HG03520 (cell line): ENCODE results near the gene CIZ1.

Source experiments
- ATAC-seq: cut with Tn5 transposase; IDR thresholded peaks from one replicate; pipeline ENCODE4 v1.9.1; 2021; ENCODE audit warnings: mild to moderate bottlenecking, moderate library complexity; ENCODE audit not compliant: unreplicated experiment

The CIZ1 gene

GRCh38 chr9:128213746-128214497 is 22.6 kb upstream of the CIZ1 start:
- ATAC-seq, result no peak

- no peak for ATAC-seq
These were observed 20.6 kb upstream of the CIZ1 start for GRCh38 chr9:128211981-128212281.

GRCh38 chr9:128211186-128211980 is 20.0 kb upstream of the CIZ1 start:
- ATAC-seq, result no peak

GRCh38 chr9:128208946-128209669 is 17.7 kb upstream of the CIZ1 start:
- ATAC-seq, result no peak

- no peak for ATAC-seq
These were observed 17.0 kb upstream of the CIZ1 start for GRCh38 chr9:128208386-128208785.

- no peak for ATAC-seq
These were observed 15.8 kb upstream of the CIZ1 start for GRCh38 chr9:128206916-128207910.

GRCh38 chr9:128206484-128206883 is 15.1 kb upstream of the CIZ1 start:
- ATAC-seq, result no peak

- no peak for ATAC-seq
These were observed 14.0 kb upstream of the CIZ1 start for GRCh38 chr9:128205296-128205944.

GRCh38 chr9:128204858-128205257 is 13.5 kb upstream of the CIZ1 start:
- ATAC-seq, result no peak

- no peak for ATAC-seq
These were observed 12.6 kb upstream of the CIZ1 start for GRCh38 chr9:128203707-128204551.

- peak; percentile 73 for ATAC-seq
These were observed 11.8 kb upstream of the CIZ1 start, which contains the start of gene DNM1 for GRCh38 chr9:128203024-128203706. TSS of gene DNM1 (plus strand) at chr9:128203379. CDS start at chr9:128203471, 92 bp downstream.

- ATAC-seq, result no peak
These were observed 11.3 kb upstream of the CIZ1 start for GRCh38 chr9:128202648-128203023.

GRCh38 chr9:128201441-128202369 is 10.3 kb upstream of the CIZ1 start:
- ATAC-seq, result no peak

- ATAC-seq, result no peak
These were observed 2.2 kb upstream of the CIZ1 start for GRCh38 chr9:128193469-128194096.

- ATAC-seq, result no peak
These were observed 1.4 kb upstream of the CIZ1 start for GRCh38 chr9:128192601-128193371.
